CD4-positive, alpha-beta T cell (primary cell): ENCODE results near the gene DCDC2C. TPM values are rescaled to one million over a fixed set of nuclear protein-coding genes. Genes with fewer than 3 reads are reported as not detected.

ENCODE experiments used
- ATAC-seq: fragments of 200-7000 bp; cut with Tn5 transposase; one replicate; pipeline ENCODE4 v1.10.0; 2022; ENCODE audit warnings: mild to moderate bottlenecking; ENCODE audit not compliant: poor library complexity
- CTCF ChIA-PET: fragments of 350-600 bp; sonication (Branson Sonifier 250); formaldehyde crosslinking; loops from one replicate; lab custom pipeline; 2021; ENCODE audit warnings: antibody characterized with exemption, inconsistent platforms; lab: Charles Lee
- POLR2A ChIA-PET: fragments of 350-600 bp; sonication (Branson Sonifier 250); formaldehyde crosslinking; loops from one replicate; lab custom pipeline; 2021; ENCODE audit warnings: antibody characterized with exemption, inconsistent platforms; lab: Charles Lee
- DNase-seq, 14 experiments: peaks; one replicate each; pipeline ENCODE4 v3.0.0-alpha.2; 2013 to 2020; ENCODE audit warnings: mixed read lengths in 2 of 14
- H3K27ac ChIP-seq, 2 donors: one replicate each; pipeline versions ENCODE4 v1.5.1 to v1.7.0; 2013; ENCODE audit warnings: low read length in 2 of 2, low read depth in 1 of 2, mild to moderate bottlenecking in 1 of 2
- H3K27me3 ChIP-seq, 2 experiments: 1 replicate in 1 of 2; 2 replicates in 1 of 2; pipeline versions ENCODE4 v1.6.1 to v1.7.0; 2013; ENCODE audit warnings: low read length in 2 of 2, control low read depth in 1 of 2, mild to moderate bottlenecking in 1 of 2, moderate library complexity in 1 of 2; ENCODE audit not compliant: insufficient read depth in 2 of 2, control insufficient read depth in 1 of 2
- H3K36me3 ChIP-seq: one replicate; pipeline ENCODE4 v1.6.1; 2013; ENCODE audit warnings: low read length, control low read depth; ENCODE audit not compliant: insufficient read depth
- H3K4me1 ChIP-seq: one replicate; pipeline ENCODE4 v1.6.1; 2013; ENCODE audit warnings: low read length, control low read depth; ENCODE audit not compliant: insufficient read depth
- H3K4me3 ChIP-seq: one replicate; pipeline ENCODE4 v1.5.1; 2013; ENCODE audit warnings: mild to moderate bottlenecking, low read length, moderate library complexity
- H3K9me3 ChIP-seq, 2 experiments: 1 replicate in 1 of 2; 2 replicates in 1 of 2; pipeline versions ENCODE4 v1.6.1 to v1.7.0; 2013; ENCODE audit warnings: low read length in 2 of 2, mild to moderate bottlenecking in 2 of 2, control low read depth in 1 of 2, moderate library complexity in 1 of 2; ENCODE audit not compliant: control insufficient read depth in 1 of 2, insufficient read depth in 1 of 2
- H3K27ac Mint-ChIP-seq: one replicate; pipeline ENCODE4 v1.8.0; 2020; ENCODE audit warnings: mixed read lengths
- H3K27me3 Mint-ChIP-seq: one replicate; pipeline ENCODE4 v1.8.0; 2021; ENCODE audit warnings: mixed read lengths
- H3K36me3 Mint-ChIP-seq: one replicate; pipeline ENCODE4 v1.8.0; 2021; ENCODE audit warnings: low read depth, mixed read lengths
- H3K4me1 Mint-ChIP-seq: one replicate; pipeline ENCODE4 v1.8.0; 2021; ENCODE audit warnings: low read depth, mixed read lengths
- H3K4me3 Mint-ChIP-seq: one replicate; pipeline ENCODE4 v1.8.0; 2020; ENCODE audit warnings: mild to moderate bottlenecking, mixed read lengths
- H3K9me3 Mint-ChIP-seq: one replicate; pipeline ENCODE4 v1.8.0; 2020; ENCODE audit warnings: mixed read lengths
- intact Hi-C, 2 experiments: fragments of 100-400 bp; cut with DNase I in 1 of 2; cut with micrococcal nuclease in 1 of 2; formaldehyde crosslinking; loops; one replicate each; pipeline versions ENCODE4 v1.15.1 to v1.9.0; 2023 to 2025; cut with DNase I, micrococcal nuclease
- total RNA-seq, 174 experiments: library from RNA in 2 of 174; stranded (reverse) in 2 of 174; gene quantifications; one replicate each; pipeline ENCODE4 v1.2.3 and lab custom pipeline; 2021 to 2026
- TF ChIP-seq, protein P1 (sequence below): fragments of 200-600 bp; IDR thresholded peaks from one replicate; pipeline ENCODE4 v1.8.0; 2022; ENCODE audit warnings: antibody characterized with exemption, mild to moderate bottlenecking

DCDC2C gene
- total RNA-seq, 2 experiments from 2014 or later, result not detected

DNA sequence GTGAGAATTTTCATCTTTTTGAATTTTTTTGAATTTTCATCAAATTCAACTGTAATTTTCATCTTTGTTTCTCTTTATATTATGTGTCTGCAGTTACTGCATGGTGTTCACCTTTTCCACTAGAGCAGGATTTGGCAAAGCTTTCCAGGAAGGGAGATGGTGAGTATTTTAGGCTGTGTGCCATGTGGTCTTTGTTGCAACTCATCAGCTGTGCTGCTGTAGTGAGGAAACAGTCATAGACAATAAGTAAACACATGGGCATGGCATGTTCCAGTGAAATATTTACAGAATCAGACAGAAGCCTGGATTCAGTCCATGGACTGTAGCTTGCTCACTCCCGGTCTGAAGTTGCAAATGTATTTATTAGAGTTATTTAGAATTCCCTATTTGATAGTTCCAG is 120.4 kb downstream of the DCDC2C start:
- no peaks in the 10 kb centered on the region for H3K36me3 Mint-ChIP-seq
- H3K27ac Mint-ChIP-seq, result no peak overlapping the region
- POLR2A ChIA-PET, result no interaction called here
- H3K9me3 Mint-ChIP-seq, result peaks cover 5% of the 10 kb centered on the region
- Histone ChIP-seq H3K9me3 (no peaks in the 10 kb centered on the region), H3K4me1 (no peaks in the 10 kb centered on the region), H3K36me3 (no peaks in the 10 kb centered on the region), H3K27ac (no peak overlapping the region), H3K27me3 (peaks cover 0 to 5% of the 10 kb centered on the region in 2 experiments), H3K4me3 (no peak overlapping the region)
- TF ChIP-seq, protein P1, sequence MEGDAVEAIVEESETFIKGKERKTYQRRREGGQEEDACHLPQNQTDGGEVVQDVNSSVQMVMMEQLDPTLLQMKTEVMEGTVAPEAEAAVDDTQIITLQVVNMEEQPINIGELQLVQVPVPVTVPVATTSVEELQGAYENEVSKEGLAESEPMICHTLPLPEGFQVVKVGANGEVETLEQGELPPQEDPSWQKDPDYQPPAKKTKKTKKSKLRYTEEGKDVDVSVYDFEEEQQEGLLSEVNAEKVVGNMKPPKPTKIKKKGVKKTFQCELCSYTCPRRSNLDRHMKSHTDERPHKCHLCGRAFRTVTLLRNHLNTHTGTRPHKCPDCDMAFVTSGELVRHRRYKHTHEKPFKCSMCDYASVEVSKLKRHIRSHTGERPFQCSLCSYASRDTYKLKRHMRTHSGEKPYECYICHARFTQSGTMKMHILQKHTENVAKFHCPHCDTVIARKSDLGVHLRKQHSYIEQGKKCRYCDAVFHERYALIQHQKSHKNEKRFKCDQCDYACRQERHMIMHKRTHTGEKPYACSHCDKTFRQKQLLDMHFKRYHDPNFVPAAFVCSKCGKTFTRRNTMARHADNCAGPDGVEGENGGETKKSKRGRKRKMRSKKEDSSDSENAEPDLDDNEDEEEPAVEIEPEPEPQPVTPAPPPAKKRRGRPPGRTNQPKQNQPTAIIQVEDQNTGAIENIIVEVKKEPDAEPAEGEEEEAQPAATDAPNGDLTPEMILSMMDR, result no peak
- no peak overlapping the region for H3K4me3 Mint-ChIP-seq
- H3K27me3 Mint-ChIP-seq, result peaks cover 4% of the 10 kb centered on the region
- CTCF ChIA-PET, result no interaction called here
- DNase-seq, result no peak
- no peaks in the 10 kb centered on the region for H3K4me1 Mint-ChIP-seq
- ATAC-seq, result no peak
- intact Hi-C loops, result no loop called here

DNA sequence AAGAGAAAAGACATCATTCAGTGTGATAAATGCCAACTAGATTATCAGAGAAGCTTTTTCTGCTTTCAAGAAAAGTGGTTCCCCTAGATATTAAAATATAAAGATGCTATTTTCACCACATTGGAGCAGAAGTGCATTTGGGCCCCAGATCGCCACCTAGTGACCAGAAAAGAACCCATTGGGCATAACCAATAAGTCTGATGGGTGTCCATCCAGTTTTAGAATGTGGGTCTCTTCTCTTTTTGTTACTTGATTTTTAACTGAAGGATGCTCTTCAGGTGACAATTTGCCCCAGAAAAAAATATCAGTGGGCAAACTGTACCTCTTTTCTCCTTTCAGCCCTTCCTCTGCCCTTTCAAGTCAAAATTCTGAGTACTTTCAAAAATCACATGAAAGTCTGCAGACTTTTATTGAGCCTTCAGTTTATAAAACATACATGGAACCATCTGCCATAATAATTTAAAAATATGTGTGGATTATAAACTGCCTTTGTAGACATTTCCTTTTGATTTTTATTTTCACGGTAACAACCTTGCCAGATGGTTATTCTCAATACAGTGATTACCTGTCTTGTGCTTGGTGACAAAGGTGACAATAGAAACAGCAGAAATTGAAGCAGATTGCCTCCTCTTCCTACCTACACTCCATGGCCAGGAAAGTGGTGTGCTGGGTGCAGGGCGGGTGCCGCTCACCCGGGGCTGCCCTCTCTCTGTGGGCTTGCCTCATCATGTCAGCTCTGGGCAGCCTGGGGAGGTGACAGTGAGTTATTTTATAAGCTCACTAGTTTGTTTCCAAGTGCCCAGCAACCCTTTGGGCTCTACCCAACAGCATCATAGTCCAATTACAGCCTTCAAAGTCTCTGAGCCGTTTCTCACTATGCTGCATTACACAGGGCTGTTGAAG is 124.5 kb downstream of the DCDC2C start:
- intact Hi-C loops, result no loop called here
- H3K27me3 ChIP-seq, result peaks cover 0 to 5% of the 10 kb centered on the region in 2 experiments
- CTCF ChIA-PET, result no interaction called here

DNA sequence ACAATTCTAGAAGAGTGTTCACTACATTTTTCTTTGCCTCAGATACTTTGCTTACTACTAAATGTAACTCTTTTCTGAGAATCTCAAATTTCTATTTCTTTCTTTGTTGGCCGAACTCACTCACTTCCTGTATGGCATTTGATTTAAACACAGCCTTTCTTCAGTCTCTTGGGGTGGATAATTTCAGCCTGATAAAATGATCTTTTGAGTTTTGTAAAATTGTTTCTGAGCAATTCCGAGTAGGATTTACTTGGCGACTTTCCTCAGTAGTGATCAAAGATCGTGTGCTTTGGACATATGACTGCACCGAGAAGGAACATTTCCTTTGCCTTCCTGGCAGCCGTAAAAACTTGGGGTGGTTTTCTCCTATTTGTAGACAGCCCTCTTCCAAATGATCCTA is 127.4 kb downstream of the DCDC2C start:
- Histone ChIP-seq H3K27ac (no peak overlapping the region), H3K36me3 (no peaks in the 10 kb centered on the region), H3K27me3 (no peaks in the 10 kb centered on the region), H3K4me3 (no peak overlapping the region), H3K4me1 (no peaks in the 10 kb centered on the region), H3K9me3 (no peaks in the 10 kb centered on the region)
- no peaks in the 10 kb centered on the region for H3K36me3 Mint-ChIP-seq
- no peaks in the 10 kb centered on the region for H3K4me1 Mint-ChIP-seq
- no peak for ATAC-seq
- CTCF ChIA-PET, result no interaction called here
- intact Hi-C loops, result no loop called here
- no peaks in the 10 kb centered on the region for H3K9me3 Mint-ChIP-seq
- peaks cover 14% of the 10 kb centered on the region for H3K27me3 Mint-ChIP-seq
- TF ChIP-seq, protein P1, result no peak
- no peak for DNase-seq
- H3K4me3 Mint-ChIP-seq, result no peak overlapping the region
- POLR2A ChIA-PET, result no interaction called here
- no peak overlapping the region for H3K27ac Mint-ChIP-seq

More for the DNA sequence above, 124.5 kb downstream of the DCDC2C start:
- no peak overlapping the region for H3K4me3 Mint-ChIP-seq
- DNase-seq, result no peak
- Histone ChIP-seq H3K27ac (no peak overlapping the region), H3K9me3 (no peaks in the 10 kb centered on the region), H3K4me3 (no peak overlapping the region), H3K36me3 (no peaks in the 10 kb centered on the region), H3K4me1 (no peaks in the 10 kb centered on the region)
- no peak for ATAC-seq
- no peak overlapping the region for H3K27ac Mint-ChIP-seq
- H3K9me3 Mint-ChIP-seq, result peaks cover 2% of the 10 kb centered on the region
- peaks cover 18% of the 10 kb centered on the region for H3K27me3 Mint-ChIP-seq
- no peaks in the 10 kb centered on the region for H3K4me1 Mint-ChIP-seq
- TF ChIP-seq, protein P1, result no peak
- POLR2A ChIA-PET, result no interaction called here
- H3K36me3 Mint-ChIP-seq, result no peaks in the 10 kb centered on the region
